GM21737 (cell line): ENCODE measurements around the gene ENG.
A peak's percentile ranks its signal among the peaks of the same experiment; 100 is the strongest.

ENCODE experiments used
- ATAC-seq: cut with Tn5 transposase; IDR thresholded peaks from one replicate; pipeline ENCODE4 v1.9.1; 2021; ENCODE audit warnings: mild to moderate bottlenecking, moderate library complexity; ENCODE audit not compliant: unreplicated experiment

ENG gene

GRCh38 chr9:127815512-127816361 lies 38.7 kb downstream of the ENG start:
- no peak for ATAC-seq

- no peak for ATAC-seq
Measured at GRCh38 chr9:127814619-127815511, 39.6 kb downstream of the ENG start.

GRCh38 chr9:127813686-127814226 lies 40.7 kb downstream of the ENG start:
- no peak for ATAC-seq

DNA sequence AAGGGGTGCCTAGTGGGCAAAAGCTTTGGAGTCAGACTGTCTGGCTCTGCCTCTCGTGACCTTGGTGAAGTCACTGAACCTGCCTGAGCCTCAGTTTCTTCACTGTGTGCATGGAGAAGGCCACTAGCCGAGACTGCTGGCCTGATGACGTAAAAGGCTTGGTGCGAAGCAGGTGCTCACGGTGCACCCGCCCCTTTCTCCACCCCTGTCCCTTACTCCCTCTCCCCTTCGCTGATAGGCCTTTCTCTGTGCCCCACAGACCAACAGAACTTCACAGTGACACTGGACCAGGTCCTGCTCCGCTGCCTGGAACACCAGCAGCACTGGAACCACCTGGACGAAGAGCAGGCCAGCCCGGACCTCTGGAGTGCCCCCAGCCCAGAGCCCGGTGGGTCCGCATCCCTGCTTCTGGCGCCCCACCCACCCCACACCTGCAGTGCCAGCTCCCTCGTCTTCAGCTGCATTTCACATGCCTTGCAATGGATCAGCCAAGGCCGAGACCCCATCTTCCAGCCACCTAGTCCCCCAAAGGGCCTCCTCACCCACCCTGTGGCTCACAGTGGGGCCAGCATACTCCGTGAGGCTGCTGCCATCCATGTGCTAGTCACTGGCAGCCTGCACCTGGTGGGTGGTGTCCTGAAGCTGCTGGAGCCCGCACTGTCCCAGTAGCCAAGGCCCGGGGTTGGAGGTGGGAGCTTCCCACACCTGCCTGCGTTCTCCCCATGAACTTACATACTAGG lies 41.4 kb downstream of the ENG start:
- no peak for ATAC-seq

- ATAC-seq, result no peak
Measured at GRCh38 chr9:127812011-127812410, 42.4 kb downstream of the ENG start.

DNA sequence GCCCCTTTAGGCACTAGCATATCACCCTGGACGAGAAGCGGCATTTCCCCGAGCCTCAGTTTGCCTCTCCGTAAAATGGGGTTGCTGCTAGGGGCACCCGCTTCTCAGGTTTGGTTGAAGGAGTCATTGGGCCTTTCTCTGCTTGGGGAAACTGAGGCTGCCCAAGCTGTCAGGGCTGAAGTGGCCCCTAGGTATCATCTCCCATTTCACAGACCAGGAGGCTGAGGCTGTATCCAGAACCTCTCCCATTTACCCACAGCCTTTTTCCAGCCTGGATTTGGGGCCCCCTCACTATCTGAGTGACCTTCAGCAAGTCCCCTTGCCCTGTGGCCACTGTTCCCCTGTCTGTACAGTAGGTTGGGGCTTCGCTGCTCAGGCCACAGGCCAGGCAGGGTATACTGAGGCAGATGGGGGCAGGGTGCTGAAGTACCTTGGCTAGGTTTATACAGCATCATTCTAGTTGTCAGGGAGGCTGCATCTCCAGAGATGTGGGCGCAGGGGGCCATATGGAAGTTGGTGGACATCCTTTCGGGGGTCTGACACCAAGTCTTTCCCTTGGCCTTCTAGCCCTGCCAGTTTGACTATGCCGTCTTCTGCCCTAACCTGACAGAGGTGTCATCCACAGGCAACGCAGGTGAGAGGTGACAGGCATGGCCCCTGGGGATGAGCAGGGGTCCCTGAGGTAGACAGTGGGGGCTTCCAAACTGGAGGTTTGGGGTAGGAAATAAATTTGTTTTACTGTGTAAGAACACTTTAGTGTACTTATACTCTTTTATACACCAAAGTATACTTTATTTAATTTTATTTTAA lies 43.9 kb downstream of the ENG start:
- ATAC-seq, result no peak

GRCh38 chr9:127809540-127810377 lies 44.7 kb downstream of the ENG start:
- ATAC-seq, result no peak

DNA sequence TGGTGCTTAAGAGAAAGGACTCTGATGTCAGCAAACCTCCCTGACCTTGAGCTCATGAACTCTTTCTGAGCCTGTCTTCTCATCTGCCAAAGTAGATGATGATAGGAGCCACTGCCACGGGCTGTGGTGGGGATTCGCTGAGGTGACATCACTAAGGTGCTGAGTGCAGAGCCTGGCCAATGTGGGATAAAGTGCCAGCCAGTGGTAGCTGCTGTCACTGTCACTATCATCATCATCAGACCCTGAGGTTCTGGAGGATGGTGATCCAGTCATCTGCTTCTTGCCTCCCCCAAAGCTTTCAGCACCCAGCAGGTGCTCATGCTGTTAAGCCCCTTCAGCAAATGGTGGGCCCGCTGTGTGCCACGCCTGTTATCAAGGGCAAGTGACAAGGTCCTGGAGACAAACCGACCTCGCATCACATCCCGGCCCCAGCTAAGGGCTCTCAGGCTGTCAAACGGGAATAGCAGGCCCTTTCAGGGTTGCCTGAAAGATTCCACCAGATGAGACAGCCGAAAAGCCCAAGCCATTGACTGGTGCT lies 45.4 kb downstream of the ENG start:
- ATAC-seq, result no peak

GRCh38 chr9:127808347-127809001 lies 46.0 kb downstream of the ENG start:
- ATAC-seq, result no peak

GRCh38 chr9:127806871-127807270 lies 47.6 kb downstream of the ENG start:
- ATAC-seq, result no peak

DNA sequence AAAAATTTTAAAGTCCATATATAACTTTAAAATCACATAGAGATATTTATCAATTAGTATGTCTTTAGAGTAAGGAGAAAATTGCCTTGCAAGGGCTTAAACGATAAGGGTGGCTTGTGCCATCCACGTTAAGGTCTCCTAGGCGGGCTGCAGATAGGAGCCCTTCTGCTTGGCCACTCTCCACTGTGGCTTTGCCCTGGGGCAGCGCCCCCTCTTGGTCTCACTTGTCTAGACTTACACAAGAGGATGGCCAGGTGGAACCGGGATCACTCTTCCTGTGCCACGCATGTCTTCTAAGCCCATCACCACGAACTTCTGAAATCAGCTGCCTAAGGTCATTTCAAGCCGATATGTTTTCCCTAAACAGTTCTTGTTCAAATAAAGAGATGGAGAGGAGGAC lies 48.8 kb downstream of the ENG start:
- ATAC-seq, result no peak

DNA sequence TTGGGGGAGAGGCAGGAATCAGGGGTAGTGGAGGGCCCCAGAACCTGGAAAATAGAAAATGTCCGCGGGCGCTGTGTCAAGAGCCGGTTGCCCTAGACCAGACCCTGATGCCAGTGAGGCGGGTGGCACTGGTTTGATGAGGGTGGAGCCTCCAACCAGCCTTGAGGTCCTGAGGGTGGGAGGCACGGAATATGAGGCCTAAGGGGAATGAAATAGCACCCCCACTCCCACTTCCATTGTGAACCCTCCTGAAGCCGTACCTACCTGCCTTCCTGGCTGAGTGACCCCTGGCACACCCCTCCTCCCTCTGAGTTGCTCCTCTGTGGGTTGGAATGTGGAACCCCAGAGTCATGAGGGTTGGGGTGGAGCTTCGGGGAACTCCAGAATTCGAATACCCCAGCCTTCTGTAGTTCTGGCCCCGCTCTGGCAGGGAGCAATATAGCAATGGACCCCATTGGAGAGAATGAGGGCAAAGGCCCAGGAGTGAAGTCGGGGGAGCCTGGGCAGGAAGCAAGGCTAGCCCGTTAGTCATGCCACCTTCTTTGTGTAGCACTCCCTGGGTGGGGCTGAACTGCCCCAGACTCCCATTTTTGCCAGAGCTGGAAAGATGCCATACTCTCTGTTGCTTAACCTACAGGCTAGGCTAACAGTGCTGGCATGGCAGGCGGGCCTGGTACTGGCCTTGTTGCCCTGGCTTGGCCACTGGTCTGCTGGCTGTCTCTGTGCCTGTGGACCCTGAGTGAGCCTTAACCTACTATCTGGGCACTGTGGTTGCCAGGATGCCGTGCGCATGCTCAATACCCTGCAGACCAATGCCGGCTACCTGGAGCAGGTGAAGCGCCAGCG lies 50.7 kb downstream of the ENG start:
- no peak for ATAC-seq

DNA sequence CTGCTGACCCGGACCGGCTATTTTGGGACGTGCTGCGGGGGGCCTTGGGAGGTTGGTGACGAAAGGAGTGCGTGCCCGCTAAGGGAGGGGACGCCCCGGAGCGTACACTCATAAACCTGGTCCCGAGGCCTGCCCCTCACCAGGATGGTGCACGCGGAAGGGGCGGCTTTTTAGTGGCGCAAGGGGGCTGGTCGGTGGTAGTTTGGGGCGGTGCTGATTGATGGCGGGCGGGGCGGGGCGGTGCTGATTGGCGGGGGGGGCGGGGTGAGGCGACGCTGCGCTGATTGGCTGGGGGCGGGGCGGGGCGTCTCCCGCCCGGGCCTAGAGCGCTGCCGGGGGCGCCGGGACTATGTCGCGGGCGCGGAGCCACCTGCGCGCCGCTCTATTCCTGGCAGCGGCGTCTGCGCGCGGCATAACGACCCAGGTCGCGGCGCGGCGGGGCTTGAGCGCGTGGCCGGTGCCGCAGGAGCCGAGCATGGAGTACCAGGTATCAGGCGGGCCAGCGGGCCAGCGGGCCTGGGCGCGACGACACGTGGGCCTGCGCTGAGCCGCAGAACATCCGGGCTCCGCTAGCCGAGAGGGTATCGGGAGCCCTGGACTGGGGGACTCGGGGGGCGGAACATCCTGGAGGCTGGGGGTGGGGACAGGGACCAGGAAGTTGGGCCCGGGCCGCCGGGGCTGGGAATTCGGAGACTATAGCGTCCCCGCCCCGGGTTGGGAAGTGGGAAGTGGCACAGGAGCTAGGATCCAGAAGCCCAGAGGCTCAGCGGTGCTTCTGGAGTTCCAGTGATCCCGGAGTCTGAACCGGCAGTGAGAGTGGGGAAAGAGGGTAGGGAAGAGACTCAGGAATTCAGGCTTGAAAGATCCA lies 51.6 kb downstream of the ENG start, which contains the start of gene FPGS:
Gene FPGS, plus strand, starts transcription at position 307 of the 868 bp plus-strand sequence. Its CDS starts 43 bp downstream, at position 350.
- peak; percentile 69 for ATAC-seq

- no peak for ATAC-seq
Measured at GRCh38 chr9:127801955-127802575, 52.4 kb downstream of the ENG start.

GRCh38 chr9:127796852-127797370 lies 57.5 kb downstream of the ENG start:
- ATAC-seq, result no peak
